Ovary (tissue), 9 donors: ENCODE measurements around the gene H2AZ2. TPM values are rescaled to one million over a fixed set of nuclear protein-coding genes. Genes with fewer than 3 reads are reported as not detected.

ENCODE experiments used
- DNase-seq, 5 donors: peaks; one replicate each; pipeline ENCODE4 v3.0.0-alpha.2; 2019 to 2020
- H3K27ac ChIP-seq, 2 donors: fragments of 200-600 bp; one replicate each; pipeline versions ENCODE4 v1.5.1 to v1.8.0; 2019 to 2022
- H3K27me3 ChIP-seq: fragments of 200-600 bp; one replicate; pipeline ENCODE4 v1.8.0; 2022
- H3K36me3 ChIP-seq: fragments of 200-600 bp; sonication (generic); one replicate; pipeline ENCODE4 v1.5.1; 2019
- H3K4me1 ChIP-seq: one replicate; pipeline ENCODE4 v1.8.1; 2013; ENCODE audit warnings: mild to moderate bottlenecking, moderate library complexity; ENCODE audit not compliant: insufficient read depth
- H3K4me3 ChIP-seq: fragments of 200-600 bp; sonication (generic); one replicate; pipeline ENCODE4 v1.5.1; 2017
- H3K9me3 ChIP-seq, 2 donors: fragments of 200-600 bp in 1 of 2; sonication (generic) in 1 of 2; one replicate each; pipeline versions ENCODE4 v1.5.1 to v1.8.1; 2013 to 2019; ENCODE audit warnings: mild to moderate bottlenecking in 1 of 2, moderate library complexity in 1 of 2
- CTCF ChIP-seq, 3 donors: fragments of 450-650 bp in 2 of 3; fragments of 200-600 bp in 1 of 3; IDR thresholded peaks; one replicate each; pipeline versions ENCODE4 v1.5.1 to v1.8.0; 2016 to 2022; ENCODE audit warnings: antibody characterized with exemption in 3 of 3, mild to moderate bottlenecking in 1 of 3
- EP300 ChIP-seq: sonication (generic); formaldehyde crosslinking; IDR thresholded peaks from one replicate; pipeline ENCODE4 v1.6.1; 2017; ENCODE audit warnings: antibody characterized with exemption
- POLR2A ChIP-seq: fragments of 450-650 bp; IDR thresholded peaks from one replicate; pipeline ENCODE4 v1.6.1; 2017; ENCODE audit warnings: antibody characterized with exemption, mild to moderate bottlenecking, moderate library complexity
- WGBS, 3 donors: extraction: QIAGEN DNeasy Blood & Tissue Kit in 1 of 3; methylation state at CpG; one replicate each; pipeline versions ENCODE4 v1.1.5 to v1.1.7; 2013 to 2017; 5-methylcytosine and 5-hydroxymethylcytosine counted together
- intact Hi-C, 4 donors: fragments of 100-400 bp; cut with DNase I; formaldehyde crosslinking; loops; one replicate each; pipeline versions ENCODE4 v1.11.0 to v1.15.1; 2022 to 2023
- polyA plus RNA-seq, 2 donors: library from polyadenylated mRNA; stranded (reverse); fragments of 200-250 nt in 1 of 2; fragments of 350-450 nt in 1 of 2; fragmentation: Illumina TruSeq in 1 of 2; extraction: RNeasy Lipid Tissue Mini Kit (QIAGEN cat#74804) in 1 of 2; gene quantifications; one replicate each; pipeline ENCODE4 v1.2.3, GENCODE V29; 2013 to 2014
- total RNA-seq, 7 donors: library from RNA; depleted of rRNA in 2 of 7; stranded (reverse); fragments of >200 nt in 2 of 7; fragmentation: NEBNext Ultra II Directional in 3 of 7; extraction: Animal tissue kit (Norgen Biotek cat#: 25700) in 3 of 7; gene quantifications; one replicate each; pipeline versions ENCODE4 v1.1.0 to v1.2.4, GENCODE V29; 2016 to 2023
- donor health status: DM: no; HTN: no; CAD: no; lungs with moderate emphysema.
- donor health status: DM: no; HTN: no; CAD: no.
- donor health status: Bipolar disorder and iron deficiency.
- donor health status: DM: yes; HTN: yes; CAD: no.
- donor health status: DM: no; HTN: no; CAD: no.
- donor health status: DM: yes; HTN: yes; CAD: no.

H2AZ2 gene
- total and polyA plus RNA-seq, 9 donors: 70.7 to 154 (median 119) TPM

- peaks cover 3% of the 10 kb centered on the region for H3K4me1 ChIP-seq
- H3K27me3 ChIP-seq: no peaks in the 10 kb centered on the region
- no peak for DNase-seq
- H3K27ac ChIP-seq: no peak overlapping the region
- intact Hi-C loops: no loop called here
- no peak overlapping the region for H3K4me3 ChIP-seq
- no peaks in the 10 kb centered on the region for H3K36me3 ChIP-seq
- 82 to 86% (median 84%) methylated on average over 5 of the region's 5 CpGs for WGBS, 3 donors
- TF ChIP-seq CTCF (IDR thresholded peaks at IDR 0.05) (no peak), EP300 (no peak), POLR2A (no peak)
- no peaks in the 10 kb centered on the region for H3K9me3 ChIP-seq
Observed at GRCh38 chr7:44801890-44802289, 46.0 kb downstream of the H2AZ2 start.

DNA sequence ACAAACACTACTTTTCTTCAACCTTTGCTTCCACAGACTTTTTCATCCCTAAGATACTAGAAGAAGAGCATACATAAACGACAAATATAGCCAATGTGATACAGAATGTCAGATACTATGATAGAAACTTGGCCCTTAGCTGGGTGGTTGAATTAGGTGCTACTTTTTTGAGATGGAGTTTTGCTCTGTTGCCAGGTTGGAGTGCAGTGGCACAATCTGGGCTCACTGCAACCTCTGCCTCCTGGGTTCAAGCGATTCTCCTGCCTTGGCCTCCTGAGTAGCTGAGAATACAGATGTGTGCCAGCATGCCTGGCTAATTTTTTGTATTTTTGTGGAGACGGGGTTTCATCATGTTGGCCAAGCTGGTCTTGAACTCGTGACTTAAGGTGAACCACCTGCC lies 47.9 kb downstream of the H2AZ2 start:
- 71 to 76% (median 75%) methylated on average over 4 of the region's 4 CpGs for WGBS, 3 donors
- no peak overlapping the region for H3K4me3 ChIP-seq
- DNase-seq: no peak
- H3K27me3 ChIP-seq: no peaks in the 10 kb centered on the region
- H3K27ac ChIP-seq: no peak overlapping the region
- H3K9me3 ChIP-seq: no peaks in the 10 kb centered on the region
- TF ChIP-seq POLR2A (no peak), EP300 (no peak), CTCF (IDR thresholded peaks at IDR 0.05) (no peak)
- peaks cover 3% of the 10 kb centered on the region for H3K4me1 ChIP-seq
- intact Hi-C loops: loop anchor here in 3 of 4 donors (5.0 kb wide), 3 partner anchors 38 to 53 kb away; partner anchors contain the start of genes H2AZ2 (in 1 of the 3) and ZMIZ2 (in 1 of the 3)
- H3K36me3 ChIP-seq: no peaks in the 10 kb centered on the region

DNA sequence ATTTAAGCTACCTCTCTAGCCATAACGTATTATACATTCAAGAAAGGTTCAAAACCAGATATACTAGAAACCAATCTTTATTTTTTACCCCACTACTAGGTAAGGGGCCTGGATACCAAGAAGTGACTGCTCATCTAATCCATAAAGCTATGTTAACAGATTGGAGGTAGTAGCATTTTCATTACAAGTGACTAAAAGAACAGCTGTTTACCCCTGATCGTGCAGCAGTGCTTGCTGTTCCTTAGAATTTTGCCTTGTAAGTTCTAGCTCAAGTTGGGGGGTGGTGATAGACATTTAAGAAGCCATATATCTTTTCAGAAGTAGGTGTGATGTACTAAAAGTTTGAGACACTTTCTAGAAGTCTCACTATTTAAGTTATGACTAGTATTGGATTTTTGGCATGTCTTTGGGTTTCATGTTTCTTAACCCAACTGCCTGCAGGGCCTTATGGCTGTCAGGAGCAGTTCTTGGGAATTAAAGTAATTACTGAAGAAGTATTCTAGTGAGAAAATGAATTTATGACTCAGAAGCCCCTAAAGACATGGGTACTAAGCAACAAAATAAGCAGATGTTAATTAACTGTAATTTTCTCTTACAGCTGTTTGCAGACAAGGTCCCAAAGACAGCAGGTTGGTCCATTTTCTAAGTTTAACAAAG lies 49.1 kb downstream of the H2AZ2 start:
- H3K4me3 ChIP-seq: no peak overlapping the region
- H3K9me3 ChIP-seq: no peaks in the 10 kb centered on the region
- H3K27ac ChIP-seq: no peak overlapping the region
- DNase-seq: no peak
- no peaks in the 10 kb centered on the region for H3K27me3 ChIP-seq
- H3K4me1 ChIP-seq: peaks cover 3% of the 10 kb centered on the region
- intact Hi-C loops: loop anchor here in 3 of 4 donors (5.0 kb wide), 3 partner anchors 36 to 51 kb away; partner anchors contain the start of genes H2AZ2 (in 1 of the 3) and ZMIZ2 (in 1 of the 3)
- H3K36me3 ChIP-seq: no peaks in the 10 kb centered on the region
- 10 to 12% (median 10%) methylated on average over 2 of the region's 2 CpGs for WGBS, 3 donors
- no peak for TF ChIP-seq POLR2A
- no peak for TF ChIP-seq CTCF (IDR thresholded peaks at IDR 0.05)
- no peak for TF ChIP-seq EP300

- WGBS, 3 donors: 1 to 3% (median 2%) methylated on average over 26 of the region's 26 CpGs
- no peaks in the 10 kb centered on the region for H3K9me3 ChIP-seq
- DNase-seq: peak; percentile 80 to 88 (median 85)
- peaks cover 3% of the 10 kb centered on the region for H3K4me1 ChIP-seq
- H3K4me3 ChIP-seq: peak overlapping the region; percentile 79
- H3K36me3 ChIP-seq: no peaks in the 10 kb centered on the region
- intact Hi-C loops: loop anchor here in 3 of 4 donors (2.0 to 5.0 kb wide), 4 partner anchors 35 to 50 kb away; partner anchors contain the start of genes H2AZ2 (in 1 of the 3) and ZMIZ2 (in 1 of the 3)
- peak overlapping the region; percentile 93 to 95 for H3K27ac ChIP-seq
- TF ChIP-seq CTCF (IDR thresholded peaks at IDR 0.05): peak in 1 of 3 donors; percentile 36
- TF ChIP-seq POLR2A: peak; percentile 36
- no peak for TF ChIP-seq EP300
- H3K27me3 ChIP-seq: no peaks in the 10 kb centered on the region
Observed at GRCh38 chr7:44797329-44798258, 50.3 kb downstream of the H2AZ2 start.
